GM19452 (cell line): ENCODE results near the gene NPR1.
"Not testable (repeated sequence)": the region's sequence is repeated elsewhere in the genome, so short reads cannot be mapped to it uniquely, and the experiment has no call there.

Experiments
- ATAC-seq: cut with Tn5 transposase; IDR thresholded peaks from one replicate; pipeline ENCODE4 v1.9.1; 2021; ENCODE audit not compliant: unreplicated experiment

The NPR1 gene

DNA sequence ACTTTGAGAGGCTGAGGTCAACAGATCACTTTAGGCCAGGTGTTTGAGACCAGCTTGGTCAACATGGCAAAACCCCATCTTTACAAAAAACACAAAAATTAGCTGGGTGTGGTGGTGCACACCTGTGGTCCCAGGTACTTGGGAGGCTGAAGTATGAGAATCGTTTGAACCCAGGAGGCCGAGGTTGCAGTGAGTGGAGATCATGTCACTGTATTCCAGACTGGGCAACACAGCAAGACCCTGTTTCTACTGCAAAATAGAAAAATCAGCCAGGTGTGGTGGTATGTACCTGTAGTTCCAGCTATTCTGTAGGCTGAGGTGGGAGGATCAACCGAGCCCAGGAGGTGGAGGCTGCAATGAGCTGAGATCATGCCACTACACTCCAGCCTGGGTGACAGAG, 45.2 kb downstream of the NPR1 start:
- no peak for ATAC-seq

DNA sequence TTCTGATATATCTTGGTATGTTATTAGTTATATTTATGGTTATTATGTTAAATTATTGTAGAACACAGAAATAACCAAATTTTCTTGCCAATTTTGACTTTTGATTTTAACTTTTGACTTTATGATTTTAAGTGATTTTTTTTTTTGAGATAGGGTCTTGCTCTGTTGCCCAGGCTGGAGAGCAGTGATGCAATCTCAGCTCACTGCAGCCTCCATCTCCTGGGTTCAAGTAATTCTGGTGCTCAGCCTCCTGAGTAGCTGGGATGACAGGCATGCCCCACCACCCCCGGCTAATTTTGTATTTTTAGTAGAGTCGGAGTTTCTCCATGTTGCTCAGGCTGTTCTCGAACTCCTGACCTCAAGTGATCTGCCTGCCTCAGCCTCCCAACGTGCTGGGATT, 46.1 kb downstream of the NPR1 start:
- not testable (repeated sequence) for ATAC-seq

GRCh38 chr1:153727463-153728304, 49.2 kb downstream of the NPR1 start, which contains the start of gene INTS3:
INTS3 (plus strand) TSS chr1:153728050; CDS start chr1:153728635, 585 bp downstream.
- peak; percentile 94 for ATAC-seq

GRCh38 chr1:153728305-153729066, 50.0 kb downstream of the NPR1 start:
- ATAC-seq = no peak

DNA sequence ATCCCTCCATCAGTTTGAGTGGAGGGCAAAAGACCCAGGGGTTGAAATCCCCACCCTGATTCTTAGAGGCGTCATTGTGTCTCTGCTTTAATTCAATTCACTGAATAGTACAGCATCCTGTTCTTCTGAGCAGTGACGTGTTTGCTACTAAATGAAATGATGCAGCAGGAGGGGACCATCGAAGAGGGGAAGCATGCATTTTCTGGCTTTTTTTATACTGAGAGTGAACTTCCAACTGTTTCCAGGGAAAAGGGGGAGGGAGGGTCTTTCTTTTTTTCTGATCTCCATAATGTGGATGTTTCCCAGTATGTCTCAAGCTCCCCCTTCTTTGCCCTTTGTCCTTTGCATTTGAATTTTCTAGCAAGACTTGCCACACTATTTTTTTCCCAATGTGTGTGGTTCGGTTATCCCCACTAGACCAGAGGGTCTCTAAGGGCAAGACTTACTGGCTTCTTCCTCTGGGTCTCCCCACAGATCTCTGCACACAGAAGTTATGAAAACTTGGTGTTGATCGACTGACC, 52.0 kb downstream of the NPR1 start:
- no peak for ATAC-seq

DNA sequence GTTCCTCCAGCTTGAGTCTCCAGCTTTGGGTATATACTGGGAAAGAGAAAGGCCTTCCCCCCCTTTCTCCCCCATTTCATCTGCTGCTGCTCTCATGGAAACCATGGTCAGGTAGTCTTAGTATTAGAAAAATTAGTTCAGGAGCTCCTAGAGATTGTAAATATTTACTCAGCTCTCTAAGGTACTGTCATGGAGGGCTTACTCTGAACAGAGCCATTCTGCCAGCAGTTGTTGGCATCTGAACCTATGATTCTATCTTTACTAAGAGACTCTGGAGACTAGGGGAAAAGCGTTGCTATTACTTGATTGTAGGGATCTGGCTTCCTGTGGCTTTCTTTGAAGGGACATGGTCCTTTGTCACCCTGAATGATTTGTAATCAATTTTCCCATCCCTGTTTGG, 55.5 kb downstream of the NPR1 start:
- ATAC-seq = no peak

DNA sequence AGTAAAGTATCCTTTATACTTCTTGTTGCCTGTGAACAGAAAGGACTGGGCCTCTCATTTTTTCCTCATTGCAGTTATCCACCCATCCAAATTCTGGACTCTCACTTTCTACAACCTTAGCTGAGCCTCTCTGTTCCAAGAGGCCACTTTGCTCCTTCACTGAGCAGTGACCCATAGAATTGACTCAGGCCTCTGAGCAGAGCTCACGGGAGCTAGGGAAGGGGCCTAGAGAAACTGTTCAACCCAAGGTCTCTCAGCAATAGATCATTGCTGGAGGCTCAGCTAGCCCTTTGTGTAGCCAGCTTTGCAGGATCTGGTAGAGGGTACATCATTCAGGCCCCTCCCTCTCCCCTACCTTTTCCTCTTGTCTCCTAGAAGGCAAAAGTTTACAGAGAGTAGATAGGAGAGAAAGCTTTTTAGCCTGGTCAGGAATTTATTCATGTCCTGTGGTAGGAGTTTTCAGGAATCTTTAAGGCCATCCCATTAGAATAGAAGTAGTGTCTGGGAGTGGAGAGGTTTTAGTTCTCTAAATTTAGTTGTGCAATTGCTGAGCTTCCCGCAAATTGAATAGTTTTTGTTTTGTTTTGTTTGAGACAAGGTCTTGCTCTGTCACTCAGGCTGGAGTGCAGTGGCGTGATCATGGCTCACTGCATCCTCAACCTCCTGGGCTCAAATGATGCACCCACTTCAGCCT, 56.1 kb downstream of the NPR1 start:
- ATAC-seq = no peak

- no peak for ATAC-seq
Measured at GRCh38 chr1:153735090-153735420, 56.6 kb downstream of the NPR1 start.

DNA sequence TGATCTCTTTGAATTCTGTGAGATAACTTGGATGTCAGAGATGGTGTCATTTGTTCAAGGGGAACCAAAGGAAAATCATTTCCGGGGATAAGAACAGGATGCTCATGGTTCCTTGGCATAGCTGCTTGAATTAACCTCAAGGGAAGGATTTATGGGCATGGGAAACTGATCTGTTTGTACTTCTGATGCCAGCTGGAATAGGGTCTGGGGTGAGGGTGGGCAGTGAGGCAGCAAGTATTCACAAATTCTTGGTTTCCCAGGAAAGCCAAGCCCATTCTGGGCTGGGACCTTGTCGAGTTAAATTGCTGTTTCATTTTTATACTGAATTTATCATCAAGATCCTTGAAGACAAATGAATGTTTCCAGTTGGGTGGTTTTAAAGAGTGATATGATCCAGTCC, 63.5 kb downstream of the NPR1 start:
- ATAC-seq = no peak

GRCh38 chr1:153742411-153743142, 64.1 kb downstream of the NPR1 start:
- ATAC-seq = peak; percentile 81
